ENCODE data around the gene MCM5.

MCM5 gene

GRCh38 chr22:35379146-35379993, 20.6 kb upstream of the MCM5 start:
- DNase-seq (ENCODE audit: low spot score) = no peak

GRCh38 chr22:35380013-35380412, 19.9 kb upstream of the MCM5 start:
- DNase-seq (ENCODE audit: low spot score) = no peak

- peak; percentile 89 for DNase-seq (ENCODE audit: low spot score)
Observed at GRCh38 chr22:35380537-35381423, 19.2 kb upstream of the MCM5 start, which contains the start of gene HMOX1. Gene HMOX1, plus strand, starts transcription at chr22:35381096. Its CDS starts 78 bp downstream, at chr22:35381174.

GRCh38 chr22:35381424-35382009, 18.4 kb upstream of the MCM5 start:
- no peak for DNase-seq (ENCODE audit: low spot score)

- no peak for DNase-seq (ENCODE audit: low spot score)
Observed at GRCh38 chr22:35383679-35384071, 16.3 kb upstream of the MCM5 start.

GRCh38 chr22:35384527-35384926, 15.4 kb upstream of the MCM5 start:
- DNase-seq (ENCODE audit: low spot score) = no peak

- DNase-seq (ENCODE audit: low spot score) = no peak
Observed at GRCh38 chr22:35384975-35385588, 14.9 kb upstream of the MCM5 start.

- no peak for DNase-seq (ENCODE audit: low spot score)
Observed at GRCh38 chr22:35386670-35387288, 13.2 kb upstream of the MCM5 start.

- no peak for DNase-seq (ENCODE audit: low spot score)
Observed at GRCh38 chr22:35390933-35391332, 9.0 kb upstream of the MCM5 start.

- DNase-seq (ENCODE audit: low spot score) = no peak
Observed at GRCh38 chr22:35392357-35392756, 7.6 kb upstream of the MCM5 start.

- DNase-seq (ENCODE audit: low spot score) = no peak
Observed at GRCh38 chr22:35393116-35394010, 6.6 kb upstream of the MCM5 start.

- no peak for DNase-seq (ENCODE audit: low spot score)
Observed at GRCh38 chr22:35394011-35394312, 6.0 kb upstream of the MCM5 start.

- no peak for DNase-seq (ENCODE audit: low spot score)
Observed at GRCh38 chr22:35394810-35395563, 5.0 kb upstream of the MCM5 start.

- DNase-seq (ENCODE audit: low spot score) = peak; percentile 35
Observed at GRCh38 chr22:35396622-35397021, 3.3 kb upstream of the MCM5 start.

GRCh38 chr22:35397095-35397904, 2.6 kb upstream of the MCM5 start:
- DNase-seq (ENCODE audit: low spot score) = no peak

- no peak for DNase-seq (ENCODE audit: low spot score)
Observed at GRCh38 chr22:35398591-35398973, 1.4 kb upstream of the MCM5 start.

- DNase-seq (ENCODE audit: low spot score) = no peak
Observed at GRCh38 chr22:35399114-35399677, 744 bp upstream of the MCM5 start.

- DNase-seq (ENCODE audit: low spot score) = no peak
Observed at GRCh38 chr22:35400501-35400790, 506 bp downstream of the MCM5 start.

- DNase-seq (ENCODE audit: low spot score) = no peak
Observed at GRCh38 chr22:35401863-35402262, 1.9 kb downstream of the MCM5 start.
